Bone marrow (tissue), 2 donors: ENCODE data around the gene ISCA1.
"Not testable (repeated sequence)": the region's sequence is repeated elsewhere in the genome, so short reads cannot be mapped to it uniquely, and the experiment has no call there.

Source experiments
- DNase-seq, 2 donors: peaks; one replicate each; lab custom pipeline; 2025; lab: John Stamatoyannopoulos, UW

Gene ISCA1

DNA sequence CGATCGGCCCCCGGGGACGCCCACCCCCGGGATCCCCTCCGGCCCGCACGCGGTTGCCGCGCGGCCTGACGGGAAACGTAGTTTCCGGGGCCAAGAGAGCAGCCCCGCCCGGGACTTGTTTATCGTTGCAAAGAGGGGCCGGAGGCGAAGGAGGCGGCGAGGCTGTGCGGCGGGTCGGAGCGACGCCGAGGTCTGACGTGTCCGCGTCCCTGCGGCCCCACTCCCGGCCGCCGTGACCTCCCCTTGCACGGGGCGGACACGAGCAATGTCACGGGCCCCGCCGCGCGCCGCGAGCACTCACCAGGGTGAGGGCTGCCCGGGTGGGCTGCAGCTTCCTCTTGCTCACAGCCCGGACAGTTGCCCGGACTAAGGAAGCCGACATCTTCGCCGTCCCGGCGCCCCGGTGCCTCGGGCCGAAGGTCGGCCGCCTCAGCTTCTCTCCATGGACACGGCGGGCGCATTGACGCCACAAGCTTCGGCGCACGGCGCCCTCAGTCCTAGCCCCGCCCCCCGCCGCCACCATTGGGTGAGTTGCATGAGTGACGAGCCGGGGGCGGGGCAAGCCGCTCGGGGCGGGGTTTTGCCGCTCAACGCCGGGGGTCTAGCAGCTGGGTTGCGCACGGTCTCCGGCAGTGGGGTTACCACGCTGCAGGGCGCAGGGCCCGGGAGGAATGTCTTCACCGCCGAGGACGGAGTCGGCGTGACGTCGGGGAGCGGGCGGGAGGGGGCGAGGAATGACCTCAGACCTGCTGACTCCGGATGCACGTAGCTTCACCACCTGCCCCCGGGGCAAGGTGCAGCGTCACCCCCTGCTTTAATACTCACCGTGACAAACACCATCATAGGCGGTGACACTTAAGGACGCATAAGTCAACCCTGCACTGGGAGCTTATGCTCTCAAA lies at the start of gene ISCA1:
Gene ISCA1 (minus strand): TSS at position 462 of the 902 bp plus-strand sequence. CDS start 80 bp downstream, at position 382.
- DNase-seq, result peak; percentile 75 to 79

DNA sequence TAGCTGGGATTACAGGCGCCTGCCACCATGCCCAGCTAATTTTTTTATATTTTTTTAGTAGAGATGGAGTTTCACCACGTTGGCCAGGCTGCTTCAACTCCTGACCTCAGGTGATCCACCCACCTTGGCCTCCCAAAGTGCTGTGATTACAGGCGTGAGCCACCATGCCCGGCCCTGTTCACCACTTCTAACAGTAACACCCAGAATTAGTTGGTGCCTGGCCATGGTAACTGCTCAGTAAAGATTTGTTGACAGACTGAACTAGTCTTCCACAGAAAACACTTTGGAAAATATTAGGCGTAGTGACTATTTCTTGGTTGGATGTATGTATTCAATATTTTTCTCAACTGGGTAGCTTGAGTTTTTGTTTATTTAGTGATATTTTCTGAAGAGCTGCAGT lies 47.8 kb upstream of the ISCA1 start:
- no peak for DNase-seq

DNA sequence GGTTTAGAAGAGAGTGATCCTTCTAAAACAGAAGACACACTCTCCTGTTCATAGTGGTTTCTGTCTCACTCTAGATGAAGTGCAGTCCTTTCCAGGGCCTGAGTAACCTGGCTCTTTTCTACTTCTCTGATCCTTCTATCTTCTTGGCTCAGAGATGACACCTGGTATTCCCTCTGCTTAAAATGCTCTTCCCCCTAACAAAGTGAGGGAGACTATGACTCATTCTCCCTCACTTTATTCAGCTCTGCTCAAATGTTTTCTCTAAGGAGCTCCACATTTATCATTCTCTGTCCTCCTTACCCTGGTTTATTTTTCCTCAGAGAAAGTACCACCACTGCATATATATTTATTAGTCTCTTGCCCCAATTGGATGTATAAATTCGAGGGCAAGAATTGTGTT lies 47.3 kb upstream of the ISCA1 start:
- no peak for DNase-seq

DNA sequence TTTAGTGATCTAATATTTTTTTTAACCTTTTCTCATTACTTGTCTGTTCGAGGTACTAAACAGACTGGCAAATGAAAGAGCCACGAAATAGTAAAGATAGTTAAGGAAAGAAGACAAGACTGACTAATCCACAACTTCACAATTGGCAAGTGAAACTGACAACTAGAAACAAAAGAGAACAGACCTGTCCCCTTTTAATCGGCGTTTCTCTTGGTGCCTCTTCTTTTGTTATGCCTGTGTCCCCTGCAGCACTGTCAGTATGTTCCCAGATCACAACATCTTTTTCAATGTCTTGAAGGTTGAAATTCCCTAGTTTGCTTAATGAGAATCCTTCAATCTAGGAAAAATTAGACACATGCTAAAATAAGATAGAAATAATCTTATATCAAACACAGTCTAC lies 45.8 kb upstream of the ISCA1 start:
- no peak for DNase-seq

DNA sequence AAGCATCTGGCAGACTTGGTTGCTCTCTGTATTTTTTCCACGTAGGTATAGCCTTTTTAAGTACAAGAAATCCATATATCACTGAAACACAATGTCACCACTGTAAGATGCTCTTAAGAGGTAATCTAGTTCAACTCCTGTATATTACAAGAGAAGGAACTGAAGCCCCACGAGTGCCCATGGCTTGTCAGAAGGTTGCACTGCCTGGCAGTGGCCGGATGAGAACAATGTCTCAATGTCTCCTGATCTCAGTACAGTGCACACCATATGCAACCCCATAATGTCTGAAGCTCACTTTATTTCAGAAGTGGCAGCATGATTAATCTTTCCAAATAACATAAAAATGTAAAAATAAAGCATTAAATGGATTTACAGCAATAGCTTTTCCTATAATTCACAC lies 44.2 kb upstream of the ISCA1 start:
- no peak for DNase-seq

DNA sequence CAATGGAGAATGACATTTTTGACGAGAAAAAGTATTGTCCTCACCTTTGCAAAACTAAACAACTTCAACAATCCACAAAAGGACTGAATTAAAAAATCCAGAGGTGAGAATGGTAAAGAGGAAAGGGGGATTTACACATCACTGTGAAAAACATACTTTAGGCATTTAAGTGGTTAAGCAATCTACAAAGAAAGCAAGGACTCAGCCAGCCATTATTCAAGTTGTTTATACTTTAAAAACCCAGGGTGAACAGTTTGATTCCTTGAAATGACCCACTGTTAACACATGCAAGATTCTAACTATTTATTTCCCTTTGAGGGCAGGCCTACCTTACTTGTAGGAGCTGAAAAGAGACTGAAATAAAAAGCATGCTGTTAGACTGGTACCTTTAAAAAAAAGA lies 42.6 kb upstream of the ISCA1 start:
- no peak for DNase-seq

DNA sequence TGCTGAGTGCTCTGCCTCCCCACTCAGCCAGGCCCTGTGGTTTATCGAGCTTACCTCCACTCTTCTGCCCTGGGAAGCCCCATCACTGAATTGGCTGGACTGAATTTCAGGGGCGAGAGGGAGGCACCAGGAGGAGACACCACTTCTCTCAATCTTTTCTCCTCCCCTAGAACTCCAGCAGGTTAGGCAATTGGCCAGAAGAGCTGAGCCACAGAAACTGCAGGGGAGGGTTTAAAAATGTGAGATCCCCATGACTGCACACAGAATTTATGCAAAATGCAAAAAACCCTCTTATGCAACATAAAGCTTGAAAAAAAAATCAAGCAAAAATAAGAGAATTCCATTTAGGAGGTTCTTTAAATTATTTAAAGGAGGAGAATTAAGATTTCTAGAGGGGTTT lies 42.0 kb upstream of the ISCA1 start:
- DNase-seq, result no peak

DNA sequence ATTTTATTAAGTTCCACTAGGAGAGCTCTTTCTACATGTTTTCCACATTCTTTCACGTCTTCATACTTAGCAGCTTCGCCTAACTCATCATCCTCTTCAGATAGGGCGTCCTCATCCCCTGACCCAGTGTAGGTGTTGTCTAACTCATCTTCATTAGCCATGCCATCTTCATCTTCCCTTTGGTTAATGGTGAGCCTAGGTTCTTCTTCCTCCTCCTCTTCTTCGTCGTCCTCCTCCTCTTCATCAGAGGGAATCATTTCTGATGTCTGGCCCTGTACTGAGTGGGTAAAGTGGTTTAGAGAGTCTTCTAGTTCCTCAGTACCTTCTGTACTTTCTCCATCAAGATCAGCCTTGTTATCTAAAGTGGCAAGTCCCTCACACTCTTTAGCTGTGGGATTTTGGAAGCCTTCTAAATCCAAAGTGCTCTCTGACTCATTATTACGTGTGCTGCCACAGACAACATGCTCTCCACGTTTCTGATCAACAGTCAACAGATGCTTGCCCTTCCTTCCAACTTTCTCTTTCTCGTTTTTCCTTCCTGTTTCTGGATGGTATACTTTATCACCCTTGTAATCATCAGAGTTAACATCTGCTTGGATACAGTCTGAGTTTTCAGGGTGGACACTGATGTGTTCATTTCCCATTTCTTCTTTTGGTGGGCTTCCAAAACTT lies 40.8 kb upstream of the ISCA1 start:
- peak in 1 of 2 donors; percentile 93 for DNase-seq

DNA sequence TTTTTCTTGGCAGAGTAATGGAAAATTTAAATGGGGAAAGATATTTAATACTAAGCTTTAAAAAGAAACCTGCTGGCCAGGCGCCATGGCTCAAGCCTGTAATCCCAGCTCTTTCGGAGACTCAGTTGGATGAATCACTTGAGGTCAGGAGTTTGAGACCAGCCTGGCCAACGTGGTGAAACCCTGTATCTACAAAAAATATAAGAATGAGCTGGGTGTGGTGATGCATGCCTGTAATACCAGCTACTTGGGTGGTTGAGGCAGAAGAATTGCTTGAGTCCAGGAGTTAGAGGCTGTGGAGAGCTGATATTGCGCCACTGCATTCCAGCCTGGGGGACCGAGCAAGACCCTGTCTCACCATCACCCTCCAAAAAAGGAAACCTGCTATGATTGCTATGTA lies 39.0 kb upstream of the ISCA1 start:
- no peak for DNase-seq

DNA sequence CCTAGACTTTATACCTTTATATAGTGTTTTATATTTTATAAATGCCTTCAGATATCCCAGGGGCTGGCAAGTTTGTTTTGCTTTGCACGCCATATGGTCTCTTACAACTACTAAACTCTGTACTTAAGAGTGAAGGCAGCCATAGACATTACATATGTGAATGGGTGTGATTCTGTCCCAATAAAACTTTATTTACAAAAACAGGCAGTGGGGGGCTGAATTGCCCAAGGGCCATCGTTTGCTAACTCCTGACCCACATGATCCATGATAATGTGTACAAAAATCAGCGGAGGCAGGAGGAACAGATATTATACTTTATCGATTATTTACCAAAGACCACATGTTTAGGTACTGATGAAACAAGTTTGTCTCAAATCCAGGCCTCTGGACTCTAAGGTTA lies 35.8 kb upstream of the ISCA1 start:
- no peak for DNase-seq

DNA sequence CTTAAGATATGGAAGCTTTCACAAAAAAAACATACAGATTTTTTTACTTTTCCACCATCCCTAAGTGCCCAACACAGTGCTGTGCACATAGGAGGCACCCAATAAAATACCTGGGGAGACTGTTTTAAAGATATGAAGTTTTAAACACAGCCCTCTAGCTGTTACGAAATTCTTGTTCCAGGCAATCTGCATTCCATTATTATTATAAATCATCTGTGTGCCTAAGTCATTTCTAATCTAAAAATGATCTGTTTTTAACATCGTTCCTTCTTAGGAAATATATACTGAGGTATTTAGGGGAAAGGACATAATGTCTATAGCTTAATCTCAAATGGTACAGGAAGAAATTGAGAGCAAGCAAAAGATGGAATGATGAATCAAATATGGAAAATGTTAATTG lies 32.7 kb upstream of the ISCA1 start:
- DNase-seq, result no peak

DNA sequence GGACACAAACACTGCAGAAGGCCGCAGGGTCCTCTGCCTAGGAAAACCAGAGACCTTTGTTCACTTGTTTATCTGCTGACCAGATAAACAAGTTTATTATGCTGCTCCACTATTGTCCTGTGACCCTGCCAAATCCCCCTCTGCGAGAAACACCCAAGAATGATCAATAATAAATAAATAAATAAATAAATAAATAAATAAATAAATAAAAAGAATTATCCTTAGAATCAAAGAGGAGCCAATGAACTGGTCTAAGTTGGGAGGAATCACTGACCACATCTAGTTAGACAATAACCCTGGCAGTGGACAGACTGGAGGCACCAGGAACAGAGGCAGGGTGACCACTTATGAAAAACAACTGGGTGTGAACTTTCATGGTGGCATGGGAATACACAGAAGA lies 30.6 kb upstream of the ISCA1 start:
- DNase-seq, result not testable (repeated sequence)

DNA sequence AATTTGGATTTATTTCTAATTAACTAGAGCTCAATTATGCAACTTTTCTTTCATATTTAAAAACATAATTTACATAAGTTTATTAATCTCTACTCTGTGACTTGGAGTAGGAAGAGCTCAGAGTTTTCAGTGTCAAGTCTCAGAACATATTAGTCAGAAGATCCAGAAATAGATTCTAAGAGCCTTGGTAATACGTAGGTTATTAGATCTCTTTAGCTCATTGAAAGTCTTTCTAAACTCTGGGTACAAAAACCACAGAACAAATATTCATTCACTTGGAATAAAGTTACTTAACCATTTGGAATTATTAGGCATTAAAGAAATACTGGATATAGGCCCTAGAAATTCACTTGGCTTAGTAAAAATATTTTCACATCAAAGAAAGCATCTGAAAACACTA lies 26.3 kb upstream of the ISCA1 start:
- no peak for DNase-seq

DNA sequence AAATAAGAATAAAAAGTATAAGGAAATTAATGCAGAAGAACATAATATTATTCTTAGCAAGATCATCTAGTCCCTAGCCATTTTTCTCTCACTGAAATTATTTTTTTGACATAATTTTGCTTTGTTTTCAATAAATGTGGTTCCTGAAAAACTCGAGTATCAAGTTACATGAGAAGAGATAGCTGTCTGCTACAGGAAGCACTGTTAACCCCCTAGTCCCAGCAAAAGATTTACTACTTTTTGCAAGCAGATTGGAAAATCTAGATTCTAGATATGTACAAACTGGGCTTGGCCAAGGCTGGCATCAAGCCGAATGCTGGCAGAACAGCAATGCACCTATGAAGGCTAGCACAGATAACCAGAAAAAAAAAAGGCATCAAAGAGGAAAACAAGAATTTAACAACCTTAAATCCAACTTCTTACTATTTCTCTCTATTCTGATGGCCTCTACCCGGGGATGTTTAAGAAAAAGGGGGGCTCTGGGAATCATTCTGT lies 21.9 kb upstream of the ISCA1 start:
- no peak for DNase-seq

DNA sequence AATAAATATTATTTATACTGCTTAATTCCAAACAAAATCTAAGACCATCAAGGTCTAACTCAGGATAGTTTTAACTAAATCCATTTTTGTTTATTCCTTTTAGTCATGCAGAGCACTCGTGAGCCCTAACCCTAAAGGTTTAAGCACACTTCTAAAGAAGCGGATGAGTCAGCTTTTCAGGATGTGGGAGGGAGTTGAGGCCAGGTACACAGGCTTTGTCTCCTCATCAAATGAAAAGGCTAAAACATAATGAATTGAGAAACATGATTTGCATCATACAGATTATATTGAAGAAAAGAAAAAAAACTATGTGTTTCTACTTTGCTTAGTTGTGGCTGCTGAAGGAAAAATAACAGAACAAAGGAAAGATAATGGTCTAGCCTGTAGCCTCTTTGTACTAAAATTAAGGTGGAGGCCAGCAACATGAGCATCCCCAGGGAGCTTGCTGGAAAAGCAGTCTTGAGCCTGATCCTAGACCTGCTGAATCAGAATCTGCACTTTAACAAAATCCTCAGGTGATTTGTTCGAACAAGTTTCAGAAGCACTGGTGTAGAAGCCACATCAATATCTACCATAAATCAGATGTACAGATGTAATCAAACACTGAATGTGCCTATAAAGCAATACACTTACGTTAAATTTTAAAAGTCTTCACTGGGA lies 21.1 kb upstream of the ISCA1 start:
- no peak for DNase-seq

DNA sequence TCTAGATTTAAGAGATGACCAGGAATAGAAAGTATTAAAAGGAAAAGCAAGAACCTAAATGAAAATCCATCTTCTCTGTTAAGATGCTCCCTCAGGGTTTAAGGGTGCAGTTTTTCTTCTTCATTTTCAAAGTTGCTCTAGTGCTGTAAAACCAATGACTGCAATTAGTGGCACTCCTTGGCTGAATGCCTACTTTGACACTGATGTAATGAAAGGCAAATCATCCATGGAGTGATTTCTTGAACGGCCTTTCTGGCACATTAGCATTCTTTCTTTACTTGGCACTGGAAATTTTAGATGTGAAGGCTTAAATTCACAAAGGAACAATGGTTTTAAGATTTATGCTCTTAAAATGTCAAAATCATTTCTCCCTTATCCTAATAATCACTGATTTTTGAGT lies 19.3 kb upstream of the ISCA1 start:
- DNase-seq, result no peak

DNA sequence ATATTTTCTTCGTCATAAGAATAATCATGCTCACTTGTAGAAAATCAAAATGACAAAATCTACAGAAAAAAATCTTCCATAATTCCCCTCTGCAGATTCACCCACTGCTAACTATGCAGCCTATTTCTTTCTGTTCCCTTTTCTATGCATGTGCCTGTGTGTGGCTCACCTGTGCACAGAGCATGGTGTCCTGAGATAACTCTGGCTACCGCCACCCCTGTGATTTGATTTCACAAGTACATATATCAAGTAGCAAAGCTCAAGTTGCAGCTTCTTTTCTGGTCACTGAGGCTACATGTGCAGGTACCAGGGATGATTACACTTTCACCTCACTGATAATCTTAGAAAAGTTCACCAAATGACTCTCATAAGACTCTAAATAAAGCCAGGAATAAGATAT lies 18.4 kb upstream of the ISCA1 start:
- DNase-seq, result no peak

DNA sequence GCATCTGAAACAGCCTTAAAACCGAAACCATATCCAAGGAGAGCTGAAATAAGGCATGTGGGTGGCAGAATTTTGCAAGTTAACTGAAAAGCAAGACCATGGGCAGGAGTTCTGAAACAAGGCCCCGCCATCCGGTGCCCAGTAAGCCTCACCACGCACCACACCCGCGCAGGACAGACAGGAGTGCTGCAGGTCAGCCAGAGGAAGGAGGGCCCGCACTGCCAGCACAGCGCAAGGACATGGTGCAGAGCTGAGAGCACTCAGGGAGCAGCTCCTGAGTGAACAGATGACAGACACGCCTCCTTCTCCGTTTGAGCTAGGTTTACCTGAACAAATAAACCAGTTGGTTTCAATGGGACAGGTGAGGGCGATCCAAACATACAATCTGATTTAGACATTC lies 16.5 kb upstream of the ISCA1 start:
- no peak for DNase-seq

DNA sequence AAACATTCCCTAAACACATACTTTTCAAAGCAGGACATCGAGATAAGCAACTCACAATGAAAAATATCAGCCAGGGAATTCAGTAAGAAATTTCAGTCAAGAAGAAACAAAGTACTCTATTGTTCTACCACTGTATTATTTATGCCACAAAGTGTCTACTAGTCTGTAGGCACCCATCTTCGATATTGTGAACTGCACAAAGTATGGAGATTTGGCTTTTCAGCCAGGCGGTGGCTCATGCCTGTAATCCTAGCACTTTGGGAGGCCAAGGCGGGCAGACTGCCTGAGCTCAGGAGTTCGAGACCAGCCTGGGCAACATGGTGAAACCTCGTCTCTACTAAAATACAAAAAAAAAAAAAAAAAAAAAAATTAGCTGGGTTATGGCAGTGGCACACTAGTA lies 8.0 kb upstream of the ISCA1 start:
- not testable (repeated sequence) for DNase-seq

DNA sequence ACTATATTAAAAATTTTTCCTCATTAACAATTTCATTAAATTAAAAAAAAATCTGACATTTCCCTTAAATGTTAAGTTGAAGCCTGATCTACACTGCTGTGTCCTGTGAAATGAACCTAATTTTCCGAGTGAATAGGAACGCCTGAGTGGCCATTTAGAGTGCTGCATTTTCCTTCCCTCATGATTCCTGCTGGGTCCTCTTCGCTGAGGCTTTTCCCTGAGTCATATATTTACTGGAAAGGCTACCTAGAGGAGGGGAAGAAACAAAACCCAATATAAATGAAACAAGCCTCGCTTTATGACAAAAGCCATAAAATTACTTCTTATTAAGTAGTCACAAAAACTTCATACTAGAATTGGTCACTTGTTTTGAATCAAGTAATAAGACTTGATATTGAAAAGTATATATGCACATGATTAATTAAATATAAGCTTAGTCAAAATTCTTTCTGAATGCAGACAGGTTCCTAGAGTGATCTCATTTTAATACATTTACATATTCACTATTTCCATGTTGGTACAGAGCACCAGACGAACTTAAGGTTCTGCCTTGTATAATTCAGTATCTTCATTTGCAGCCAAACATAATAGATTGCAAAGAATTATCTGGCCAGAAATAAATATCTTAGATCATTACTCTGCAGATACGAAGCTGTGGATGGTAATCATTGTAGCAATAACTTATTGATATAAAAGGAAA lies 6.3 kb upstream of the ISCA1 start:
- no peak for DNase-seq

DNA sequence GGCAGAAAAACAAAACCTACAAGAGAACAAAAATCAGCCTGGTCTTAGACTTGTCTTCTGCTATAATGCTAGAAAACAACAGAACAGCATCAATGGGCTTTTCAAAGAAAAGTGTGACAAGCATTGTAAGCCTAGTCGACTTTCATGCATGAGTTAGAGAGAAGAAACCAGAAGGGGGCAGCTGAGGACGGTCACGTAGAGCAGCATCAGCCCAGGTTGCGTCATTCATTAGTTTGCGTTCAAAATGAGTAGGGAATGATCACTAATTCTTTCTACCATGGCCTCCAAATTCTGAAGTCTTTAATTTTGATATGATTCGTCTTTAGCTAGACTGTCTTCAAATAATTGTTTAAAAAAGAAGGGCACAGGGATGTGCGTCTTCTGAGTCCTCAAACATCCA lies 4.7 kb upstream of the ISCA1 start:
- DNase-seq, result no peak

DNA sequence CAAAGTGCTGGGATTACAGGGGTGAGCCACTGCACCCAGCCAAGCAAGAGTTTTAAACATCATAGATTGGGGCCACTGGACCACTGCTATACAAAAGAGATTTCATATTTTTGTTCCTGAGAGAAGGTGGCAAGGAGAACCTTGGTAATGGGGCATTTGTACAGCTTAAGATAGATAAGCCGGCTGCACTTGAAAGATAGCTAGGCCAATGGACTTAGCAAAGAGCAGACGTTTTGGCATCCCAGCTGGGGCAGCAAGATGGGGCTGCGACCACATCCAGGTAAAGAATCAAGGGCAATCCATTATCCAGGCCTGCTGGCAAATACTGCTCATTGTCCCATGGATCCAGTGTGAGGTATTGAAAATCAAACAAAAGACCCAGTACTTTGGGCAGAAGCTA lies 3.9 kb upstream of the ISCA1 start:
- DNase-seq, result no peak
